ENCODE data around the gene HBB. TPM values are rescaled to one million over a fixed set of nuclear protein-coding genes. Genes with fewer than 3 reads are reported as not detected.

HBB gene
- total and polyA plus RNA-seq, 2 donors (not counting 3 experiments of a cell fraction or from before 2014, with no cell fraction given), result not detected

DNA sequence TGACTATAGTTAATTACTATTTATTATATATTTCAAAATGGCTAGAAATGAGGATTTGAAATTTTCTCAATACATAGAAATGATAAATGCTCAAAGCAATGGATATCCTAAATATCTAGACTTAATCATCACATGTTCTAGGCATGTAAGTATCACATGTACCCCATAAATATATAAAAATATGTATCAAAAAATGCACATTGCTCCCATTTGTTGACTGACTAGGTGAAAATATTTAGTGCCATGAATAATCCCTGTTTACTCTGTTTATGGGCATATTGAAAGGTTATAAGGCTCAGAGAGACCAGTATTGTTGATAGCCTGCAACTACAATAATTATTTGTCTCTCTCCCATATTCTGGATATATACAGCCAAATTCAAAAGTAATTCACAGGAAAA lies 39.7 kb upstream of the HBB start:
- Histone ChIP-seq H3K27me3 (ENCODE audit: control insufficient read depth in 2 of 2, insufficient read depth in 2 of 2, low read length in 2 of 2) (no peaks in the 10 kb centered on the region), H4K20me1 (replicated peaks; ENCODE audit: control insufficient read depth, extremely low read depth, insufficient read depth, low read length) (no peaks in the 10 kb centered on the region), H3K79me2 (ENCODE audit: control insufficient read depth, insufficient read depth, low read length) (no peaks in the 10 kb centered on the region), H3K27ac (ENCODE audit: insufficient read depth, low read depth, low read length) (no peak overlapping the region), H3K4me2 (ENCODE audit: insufficient read depth, low read length) (no peak overlapping the region), H3K9ac (replicated peaks; ENCODE audit: extremely low read depth, insufficient read depth, low read length) (no peak overlapping the region), H3K36me3 (ENCODE audit: control insufficient read depth in 2 of 2, extremely low read depth in 1 of 2, insufficient read depth in 2 of 2, low read length in 2 of 2) (no peaks in the 10 kb centered on the region), H3K4me1 (ENCODE audit: control insufficient read depth, extremely low read depth, insufficient read depth, low read length) (no peaks in the 10 kb centered on the region), H3K9me3 (replicated peaks; ENCODE audit: control insufficient read depth, insufficient read depth, low read length) (no peaks in the 10 kb centered on the region), H3K9me1 (replicated peaks; ENCODE audit: control insufficient read depth, extremely low read depth, insufficient read depth, low read length) (no peaks in the 10 kb centered on the region), H3K4me3 (replicated peaks in 1 of 3; ENCODE audit: insufficient read depth in 1 of 3, low read depth in 1 of 3, low read length in 3 of 3) (no peak overlapping the region), H2AFZ (ENCODE audit: low read depth, low read length) (no peak overlapping the region)
- ChIA-PET POLR2A (no interaction called here), CTCF (no interaction called here)
- no TSS peak for BruUV-seq (replicated peaks)
- DNase-seq (ENCODE audit: low read depth, low spot score), result no peak
- no peak for FAIRE-seq
- intact Hi-C loops (cut with micrococcal nuclease) (loop anchor here (2.0 kb wide), 1 partner anchor 32 kb away; no protein-coding TSS in a partner anchor), dilution Hi-C loops (cut with MboI; ENCODE audit: extremely low pct_ligation_motif_present, low sequenced_read_pairs) (no loop called here)
- TF ChIP-seq, protein P1, sequence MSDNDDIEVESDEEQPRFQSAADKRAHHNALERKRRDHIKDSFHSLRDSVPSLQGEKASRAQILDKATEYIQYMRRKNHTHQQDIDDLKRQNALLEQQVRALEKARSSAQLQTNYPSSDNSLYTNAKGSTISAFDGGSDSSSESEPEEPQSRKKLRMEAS (IDR thresholded peaks at IDR 0.05; ENCODE audit: insufficient read depth, insufficient read length), result no peak
- TF ChIP-seq FOS (IDR thresholded peaks at IDR 0.05; ENCODE audit: borderline replicate concordance, insufficient read depth, low read length) (no peak), EZH2 (IDR thresholded peaks at IDR 0.05; ENCODE audit: borderline replicate concordance, low read depth, low read length, severe bottlenecking) (no peak), POLR2AphosphoS5 (IDR thresholded peaks at IDR 0.05; ENCODE audit: insufficient read depth, low read depth, low read length) (no peak), POLR2A (IDR thresholded peaks at IDR 0.05; ENCODE audit: low read depth, low read length) (no peak), GATA2 (IDR thresholded peaks at IDR 0.05; ENCODE audit: insufficient read depth, insufficient read length, low read depth, low read length) (no peak), JUN (IDR thresholded peaks at IDR 0.05; ENCODE audit: borderline replicate concordance, insufficient read depth, insufficient read length, low read depth) (no peak)
- TF ChIP-seq, protein P2, sequence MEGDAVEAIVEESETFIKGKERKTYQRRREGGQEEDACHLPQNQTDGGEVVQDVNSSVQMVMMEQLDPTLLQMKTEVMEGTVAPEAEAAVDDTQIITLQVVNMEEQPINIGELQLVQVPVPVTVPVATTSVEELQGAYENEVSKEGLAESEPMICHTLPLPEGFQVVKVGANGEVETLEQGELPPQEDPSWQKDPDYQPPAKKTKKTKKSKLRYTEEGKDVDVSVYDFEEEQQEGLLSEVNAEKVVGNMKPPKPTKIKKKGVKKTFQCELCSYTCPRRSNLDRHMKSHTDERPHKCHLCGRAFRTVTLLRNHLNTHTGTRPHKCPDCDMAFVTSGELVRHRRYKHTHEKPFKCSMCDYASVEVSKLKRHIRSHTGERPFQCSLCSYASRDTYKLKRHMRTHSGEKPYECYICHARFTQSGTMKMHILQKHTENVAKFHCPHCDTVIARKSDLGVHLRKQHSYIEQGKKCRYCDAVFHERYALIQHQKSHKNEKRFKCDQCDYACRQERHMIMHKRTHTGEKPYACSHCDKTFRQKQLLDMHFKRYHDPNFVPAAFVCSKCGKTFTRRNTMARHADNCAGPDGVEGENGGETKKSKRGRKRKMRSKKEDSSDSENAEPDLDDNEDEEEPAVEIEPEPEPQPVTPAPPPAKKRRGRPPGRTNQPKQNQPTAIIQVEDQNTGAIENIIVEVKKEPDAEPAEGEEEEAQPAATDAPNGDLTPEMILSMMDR (IDR thresholded peaks at IDR 0.05; ENCODE audit: extremely low read depth in 1 of 2, insufficient read depth in 1 of 2, low read depth in 1 of 2, low read length in 2 of 2), result no peak
